Endodermal cell (in vitro differentiated cells): ENCODE data around the gene GALNT17. TPM values are rescaled to one million over a fixed set of nuclear protein-coding genes. Genes with fewer than 3 reads are reported as not detected.

ENCODE experiments used
- DNase-seq: peaks from one replicate; pipeline ENCODE4 v3.0.0-alpha.2; 2017
- H3K27ac ChIP-seq: 2 replicates; pipeline ENCODE4 v1.5.1; 2013; ENCODE audit warnings: mild to moderate bottlenecking, low read depth, low read length, moderate library complexity
- H3K27me3 ChIP-seq: 2 replicates; pipeline ENCODE4 v1.6.1; 2013; ENCODE audit warnings: mild to moderate bottlenecking, low read length, moderate library complexity; ENCODE audit not compliant: insufficient read depth, control insufficient read depth, poor library complexity, severe bottlenecking
- H3K36me3 ChIP-seq: 2 replicates; pipeline ENCODE4 v1.7.0; 2013; ENCODE audit warnings: mild to moderate bottlenecking, low read length, moderate library complexity; ENCODE audit not compliant: control insufficient read depth, insufficient read depth
- H3K4me1 ChIP-seq: one replicate; pipeline ENCODE4 v1.7.0; 2013; ENCODE audit warnings: low read length; ENCODE audit not compliant: control insufficient read depth, insufficient read depth
- H3K4me3 ChIP-seq: 2 replicates; pipeline ENCODE4 v1.5.1; 2013; ENCODE audit warnings: mild to moderate bottlenecking, low read length, moderate library complexity
- H3K9ac ChIP-seq: 2 replicates; pipeline ENCODE4 v1.6.1; 2013; ENCODE audit warnings: mild to moderate bottlenecking, low read length, moderate library complexity; ENCODE audit not compliant: poor library complexity, severe bottlenecking; ENCODE audit errors: extremely low read depth
- H3K9me3 ChIP-seq: 2 replicates; pipeline ENCODE4 v1.6.1; 2013; ENCODE audit warnings: mild to moderate bottlenecking, low read length, moderate library complexity; ENCODE audit not compliant: control insufficient read depth
- H3K27ac Mint-ChIP-seq: 2 replicates; pipeline ENCODE4 v1.8.0; 2020; ENCODE audit warnings: mixed read lengths
- H3K27me3 Mint-ChIP-seq: 2 replicates; pipeline ENCODE4 v1.8.0; 2021; ENCODE audit warnings: mild to moderate bottlenecking, mixed read lengths; ENCODE audit not compliant: insufficient read depth
- H3K36me3 Mint-ChIP-seq: 2 replicates; pipeline ENCODE4 v1.8.0; 2020; ENCODE audit warnings: low read depth, mixed read lengths
- H3K4me1 Mint-ChIP-seq: 2 replicates; pipeline ENCODE4 v1.8.0; 2020; ENCODE audit warnings: mixed read lengths
- H3K4me3 Mint-ChIP-seq: 2 replicates; pipeline ENCODE4 v1.8.0; 2020; ENCODE audit warnings: mild to moderate bottlenecking, moderate library complexity, mixed read lengths
- H3K9me3 Mint-ChIP-seq: 2 replicates; pipeline ENCODE4 v1.8.0; 2020; ENCODE audit warnings: mild to moderate bottlenecking, mixed read lengths
- CTCF ChIP-seq: fragments of 200-600 bp; sonication (generic); conservative IDR thresholded peaks from 2 replicates; pipeline ENCODE4 v1.5.0; 2021; ENCODE audit warnings: antibody characterized with exemption, mild to moderate bottlenecking
- WGBS, 2 experiments: methylation state at CpG; one replicate each; pipeline versions ENCODE4 v1.1.5 to v1.1.7; 2013; ENCODE audit warnings: missing lambda C conversion rate in 2 of 2, mixed read lengths in 1 of 2; ENCODE audit not compliant: insufficient coverage in 1 of 2, insufficient read length in 1 of 2; 5-methylcytosine and 5-hydroxymethylcytosine counted together
- total RNA-seq, 2 donors: library from RNA; stranded (reverse); fragmentation: NEBNext Ultra II Directional in 1 of 2; extraction: Animal tissue kit (Norgen Biotek cat#: 25700) in 1 of 2; gene quantifications; 2 replicates in 1 of 2; 3 replicates in 1 of 2; pipeline ENCODE4 v1.2.1, GENCODE V29; 2021

GALNT17 gene
- total RNA-seq, 2 donors from 2014 or later = 60.4 to 61.3 TPM

- TF ChIP-seq CTCF = no peak
- H3K9ac ChIP-seq = no peak overlapping the region
- H3K27ac ChIP-seq = no peak overlapping the region
- no peak overlapping the region for H3K4me3 Mint-ChIP-seq
- H3K4me3 ChIP-seq = no peak overlapping the region
- H3K36me3 ChIP-seq = peaks cover 44% of the 10 kb centered on the region
- H3K27ac Mint-ChIP-seq = no peak overlapping the region
- no peaks in the 10 kb centered on the region for H3K27me3 ChIP-seq
- H3K36me3 Mint-ChIP-seq = peaks cover 42% of the 10 kb centered on the region
- H3K9me3 Mint-ChIP-seq = peaks cover 6% of the 10 kb centered on the region
- peaks cover 11% of the 10 kb centered on the region for H3K9me3 ChIP-seq
- 95 to 98% methylated on average over 6 to 9 of the region's 9 CpGs for WGBS, 2 experiments
- no peak for DNase-seq
- no peaks in the 10 kb centered on the region for H3K4me1 Mint-ChIP-seq
- H3K4me1 ChIP-seq = no peaks in the 10 kb centered on the region
- H3K27me3 Mint-ChIP-seq = no peaks in the 10 kb centered on the region
These were observed 473.0 kb downstream of the GALNT17 start for GRCh38 chr7:71604818-71605414.

- Mint-ChIP-seq H3K4me1 (peaks cover 26% of the 10 kb centered on the region), H3K4me3 (no peak overlapping the region), H3K36me3 (peaks cover 18% of the 10 kb centered on the region), H3K9me3 (no peaks in the 10 kb centered on the region), H3K27me3 (no peaks in the 10 kb centered on the region), H3K27ac (no peak overlapping the region)
- Histone ChIP-seq H3K36me3 (peaks cover 9% of the 10 kb centered on the region), H3K9ac (no peak overlapping the region), H3K27ac (no peak overlapping the region), H3K4me3 (no peak overlapping the region), H3K4me1 (peaks cover 12% of the 10 kb centered on the region), H3K9me3 (no peaks in the 10 kb centered on the region), H3K27me3 (no peaks in the 10 kb centered on the region)
- 83 to 95% methylated on average over 1 to 2 of the region's 2 CpGs for WGBS, 2 experiments
- peak; percentile 2 for DNase-seq
- no peak for TF ChIP-seq CTCF
These were observed 480.0 kb downstream of the GALNT17 start for GRCh38 chr7:71611986-71612385.

- peaks cover 9% of the 10 kb centered on the region for H3K36me3 ChIP-seq
- no peaks in the 10 kb centered on the region for H3K9me3 ChIP-seq
- H3K27me3 ChIP-seq = no peaks in the 10 kb centered on the region
- Mint-ChIP-seq H3K36me3 (peaks cover 11% of the 10 kb centered on the region), H3K27me3 (no peaks in the 10 kb centered on the region), H3K27ac (no peak overlapping the region), H3K9me3 (no peaks in the 10 kb centered on the region), H3K4me3 (no peak overlapping the region), H3K4me1 (peaks cover 26% of the 10 kb centered on the region)
- no peak overlapping the region for H3K9ac ChIP-seq
- no peak for TF ChIP-seq CTCF
- no peak overlapping the region for H3K4me3 ChIP-seq
- peaks cover 12% of the 10 kb centered on the region for H3K4me1 ChIP-seq
- no peak for DNase-seq
- H3K27ac ChIP-seq = peak overlapping the region; percentile 68
- WGBS, 2 experiments = 63 to 78% methylated on average over 1 to 6 of the region's 6 CpGs
These were observed 481.0 kb downstream of the GALNT17 start for GRCh38 chr7:71612911-71613310.
